HG03460 (cell line): ENCODE data around the gene USP25.

Source experiments
- ATAC-seq: cut with Tn5 transposase; IDR thresholded peaks from one replicate; pipeline ENCODE4 v1.9.1; 2021; ENCODE audit not compliant: unreplicated experiment

The USP25 gene

GRCh38 chr21:15929536-15929935 is 199.8 kb downstream of the USP25 start:
- no peak for ATAC-seq
